GM23338 (cell line): Measurements from ENCODE around the gene PRG2.

Source experiments
- CREB1 ChIP-seq: fragments of 250-450 bp; sonication (Bioruptor Pico); IDR thresholded peaks from 2 replicates; pipeline ENCODE4 v1.5.0; 2020; ENCODE audit warnings: low read depth, mild to moderate bottlenecking, moderate library complexity
- ETS1 ChIP-seq: IDR thresholded peaks from 2 replicates; pipeline ENCODE4 v1.6.1; 2016; ENCODE audit warnings: antibody characterized with exemption
- EZH2 ChIP-seq: fragments of 200-600 bp; sonication (generic); IDR thresholded peaks from one replicate; pipeline ENCODE4 v1.8.0; 2017; ENCODE audit warnings: antibody characterized with exemption, mild to moderate bottlenecking, low read depth; ENCODE audit not compliant: unreplicated experiment
- EZH2phosphoT487 ChIP-seq: fragments of 200-600 bp; sonication (generic); IDR thresholded peaks from one replicate; pipeline ENCODE4 v1.8.1; 2018; ENCODE audit warnings: antibody characterized with exemption; ENCODE audit not compliant: unreplicated experiment
- JUNB ChIP-seq: IDR thresholded peaks from one replicate; pipeline ENCODE4 v1.6.1; 2016; ENCODE audit warnings: antibody characterized with exemption; ENCODE audit not compliant: unreplicated experiment
- NANOG ChIP-seq: IDR thresholded peaks from 2 replicates; pipeline ENCODE4 v1.6.1; 2016; ENCODE audit warnings: antibody characterized with exemption, borderline replicate concordance
- POLR2AphosphoS5 ChIP-seq: IDR thresholded peaks from 2 replicates; pipeline ENCODE4 v1.6.1; 2016; ENCODE audit warnings: antibody characterized with exemption, low read depth
- STAT1 ChIP-seq: IDR thresholded peaks from one replicate; pipeline ENCODE4 v1.6.1; 2016; ENCODE audit warnings: antibody characterized with exemption; ENCODE audit not compliant: unreplicated experiment
- ZNF114 ChIP-seq: fragments of 250-450 bp; sonication (Bioruptor Pico); IDR thresholded peaks from 2 replicates; pipeline ENCODE4 v1.5.0; 2020; ENCODE audit warnings: mild to moderate bottlenecking, moderate library complexity
- TF ChIP-seq, protein P1 (sequence below), 2 experiments: fragments of 200-600 bp in 1 of 2; sonication (generic) in 1 of 2; conservative IDR thresholded peaks; 2 replicates each; pipeline versions ENCODE4 v1.5.1 to v1.6.1; 2016 to 2017; ENCODE audit warnings: antibody characterized with exemption in 2 of 2, low read depth in 2 of 2, mild to moderate bottlenecking in 2 of 2, moderate library complexity in 1 of 2
- TF ChIP-seq, protein P2 (sequence below): IDR thresholded peaks from one replicate; pipeline ENCODE4 v1.6.1; 2018; ENCODE audit warnings: antibody characterized with exemption; ENCODE audit not compliant: unreplicated experiment

GRCh38 chr11:57394203-57394965, 3.9 kb upstream of the PRG2 start:
- TF ChIP-seq POLR2AphosphoS5: no peak
- TF ChIP-seq, protein P1, sequence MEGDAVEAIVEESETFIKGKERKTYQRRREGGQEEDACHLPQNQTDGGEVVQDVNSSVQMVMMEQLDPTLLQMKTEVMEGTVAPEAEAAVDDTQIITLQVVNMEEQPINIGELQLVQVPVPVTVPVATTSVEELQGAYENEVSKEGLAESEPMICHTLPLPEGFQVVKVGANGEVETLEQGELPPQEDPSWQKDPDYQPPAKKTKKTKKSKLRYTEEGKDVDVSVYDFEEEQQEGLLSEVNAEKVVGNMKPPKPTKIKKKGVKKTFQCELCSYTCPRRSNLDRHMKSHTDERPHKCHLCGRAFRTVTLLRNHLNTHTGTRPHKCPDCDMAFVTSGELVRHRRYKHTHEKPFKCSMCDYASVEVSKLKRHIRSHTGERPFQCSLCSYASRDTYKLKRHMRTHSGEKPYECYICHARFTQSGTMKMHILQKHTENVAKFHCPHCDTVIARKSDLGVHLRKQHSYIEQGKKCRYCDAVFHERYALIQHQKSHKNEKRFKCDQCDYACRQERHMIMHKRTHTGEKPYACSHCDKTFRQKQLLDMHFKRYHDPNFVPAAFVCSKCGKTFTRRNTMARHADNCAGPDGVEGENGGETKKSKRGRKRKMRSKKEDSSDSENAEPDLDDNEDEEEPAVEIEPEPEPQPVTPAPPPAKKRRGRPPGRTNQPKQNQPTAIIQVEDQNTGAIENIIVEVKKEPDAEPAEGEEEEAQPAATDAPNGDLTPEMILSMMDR (conservative IDR thresholded peaks at IDR 0.05; ENCODE audit: low read depth in 2 of 2): no peak
- no peak for TF ChIP-seq EZH2
- TF ChIP-seq EZH2phosphoT487: no peak
- TF ChIP-seq CREB1: no peak
- TF ChIP-seq, protein P2, sequence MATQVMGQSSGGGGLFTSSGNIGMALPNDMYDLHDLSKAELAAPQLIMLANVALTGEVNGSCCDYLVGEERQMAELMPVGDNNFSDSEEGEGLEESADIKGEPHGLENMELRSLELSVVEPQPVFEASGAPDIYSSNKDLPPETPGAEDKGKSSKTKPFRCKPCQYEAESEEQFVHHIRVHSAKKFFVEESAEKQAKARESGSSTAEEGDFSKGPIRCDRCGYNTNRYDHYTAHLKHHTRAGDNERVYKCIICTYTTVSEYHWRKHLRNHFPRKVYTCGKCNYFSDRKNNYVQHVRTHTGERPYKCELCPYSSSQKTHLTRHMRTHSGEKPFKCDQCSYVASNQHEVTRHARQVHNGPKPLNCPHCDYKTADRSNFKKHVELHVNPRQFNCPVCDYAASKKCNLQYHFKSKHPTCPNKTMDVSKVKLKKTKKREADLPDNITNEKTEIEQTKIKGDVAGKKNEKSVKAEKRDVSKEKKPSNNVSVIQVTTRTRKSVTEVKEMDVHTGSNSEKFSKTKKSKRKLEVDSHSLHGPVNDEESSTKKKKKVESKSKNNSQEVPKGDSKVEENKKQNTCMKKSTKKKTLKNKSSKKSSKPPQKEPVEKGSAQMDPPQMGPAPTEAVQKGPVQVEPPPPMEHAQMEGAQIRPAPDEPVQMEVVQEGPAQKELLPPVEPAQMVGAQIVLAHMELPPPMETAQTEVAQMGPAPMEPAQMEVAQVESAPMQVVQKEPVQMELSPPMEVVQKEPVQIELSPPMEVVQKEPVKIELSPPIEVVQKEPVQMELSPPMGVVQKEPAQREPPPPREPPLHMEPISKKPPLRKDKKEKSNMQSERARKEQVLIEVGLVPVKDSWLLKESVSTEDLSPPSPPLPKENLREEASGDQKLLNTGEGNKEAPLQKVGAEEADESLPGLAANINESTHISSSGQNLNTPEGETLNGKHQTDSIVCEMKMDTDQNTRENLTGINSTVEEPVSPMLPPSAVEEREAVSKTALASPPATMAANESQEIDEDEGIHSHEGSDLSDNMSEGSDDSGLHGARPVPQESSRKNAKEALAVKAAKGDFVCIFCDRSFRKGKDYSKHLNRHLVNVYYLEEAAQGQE: no peak
- no peak for TF ChIP-seq JUNB
- TF ChIP-seq ETS1: no peak
- no peak for TF ChIP-seq NANOG
- TF ChIP-seq ZNF114: no peak
- TF ChIP-seq STAT1: no peak
